A549 (cell line): ENCODE measurements around the gene P2RX4. TPM values are rescaled to one million over a fixed set of nuclear protein-coding genes. Genes with fewer than 3 reads are reported as not detected.

Source experiments
- ATAC-seq, 2 experiments: fragments of 200-7000 bp in 1 of 2; fragments of >200 bp in 1 of 2; cut with Nextera tagmentation in 1 of 2; cut with Tn5 transposase in 1 of 2; 3 replicates each; pipeline versions ENCODE4 v1.8.0 to v1.9.1; 2018 to 2020; ENCODE audit warnings: mild to moderate bottlenecking in 1 of 2, moderate library complexity in 1 of 2
- CTCF ChIA-PET: fragments of 300-600 bp; sonication (Branson Sonifier 250); formaldehyde crosslinking; extraction: SDS; loops from one replicate; lab custom pipeline; 2021; ENCODE audit warnings: antibody characterized with exemption, inconsistent platforms; lab: Yijun Ruan, JAX
- POLR2A ChIA-PET: fragments of 350-600 bp; formaldehyde crosslinking; extraction: SDS; loops from one replicate; lab custom pipeline; 2021; ENCODE audit warnings: antibody characterized with exemption, inconsistent platforms; lab: Yijun Ruan, JAX
- DNase-seq, 2 experiments: peaks; one replicate each; pipeline versions ENCODE4 v3.0.0 to v3.0.0-alpha.2; 2011 to 2016; ENCODE audit warnings: low read depth in 1 of 2, low spot score in 1 of 2
- FAIRE-seq: peaks from 2 replicates; lab custom pipeline; 2011; peaks lifted over from hg19 to GRCh38; lab: Jason Lieb, UNC
- H3K27ac ChIP-seq, 2 experiments: fragments of >200 bp; sonication (Bioruptor Twin); formaldehyde crosslinking; 3 replicates each; pipeline ENCODE4 v1.5.1; 2016 to 2017
- H3K4me1 ChIP-seq: fragments of >200 bp; sonication (Bioruptor Twin); formaldehyde crosslinking; 3 replicates; pipeline ENCODE4 v1.6.1; 2016
- H3K4me2 ChIP-seq: fragments of >200 bp; sonication (Bioruptor Twin); formaldehyde crosslinking; 3 replicates; pipeline ENCODE4 v1.6.1; 2016
- H3K4me3 ChIP-seq: fragments of >200 bp; sonication (Bioruptor Twin); formaldehyde crosslinking; 3 replicates; pipeline ENCODE4 v1.5.1; 2016
- H3K9me3 ChIP-seq: fragments of >200 bp; sonication (Bioruptor Twin); formaldehyde crosslinking; 3 replicates; pipeline ENCODE4 v1.6.1; 2016
- CBX8 ChIP-seq: fragments of 200-600 bp; sonication (generic); IDR thresholded peaks from 2 replicates; pipeline ENCODE4 v1.6.1; 2016
- CEBPB ChIP-seq, 2 experiments: fragments of >200 bp in 1 of 2; sonication (Bioruptor Twin) in 1 of 2; formaldehyde crosslinking in 1 of 2; IDR thresholded peaks; 2 replicates each; pipeline ENCODE4 v1.6.1; 2012 to 2016
- CHD4 ChIP-seq: fragments of 200-600 bp; sonication (generic); IDR thresholded peaks from 2 replicates; pipeline ENCODE4 v1.6.1; 2016; ENCODE audit warnings: antibody characterized with exemption, mild to moderate bottlenecking, borderline replicate concordance
- E2F6 ChIP-seq: IDR thresholded peaks from 2 replicates; pipeline ENCODE4 v1.6.1; 2012; ENCODE audit warnings: low read depth, borderline replicate concordance
- ESRRA ChIP-seq: fragments of 150-350 bp; IDR thresholded peaks from 2 replicates; pipeline ENCODE4 v1.6.1; 2014; ENCODE audit warnings: mild to moderate bottlenecking, low read length, borderline replicate concordance
- FOSL2 ChIP-seq, 2 experiments: fragments of 450-650 bp in 1 of 2; fragments of >200 bp in 1 of 2; sonication (Bioruptor Twin) in 1 of 2; formaldehyde crosslinking; IDR thresholded peaks; 2 replicates each; pipeline versions ENCODE4 v1.5.0 to v1.6.1; 2016 to 2020; ENCODE audit warnings: mild to moderate bottlenecking in 1 of 2, moderate library complexity in 1 of 2
- FOXS1 ChIP-seq: fragments of 250-450 bp; sonication (Bioruptor Pico); IDR thresholded peaks from 2 replicates; pipeline ENCODE4 v1.5.0; 2020; ENCODE audit warnings: mild to moderate bottlenecking, moderate library complexity
- HDAC2 ChIP-seq: fragments of 200-600 bp; sonication (generic); IDR thresholded peaks from 2 replicates; pipeline ENCODE4 v1.6.1; 2016
- HMGXB4 ChIP-seq: fragments of 250-450 bp; sonication (Bioruptor Pico); IDR thresholded peaks from 2 replicates; pipeline ENCODE4 v1.5.0; 2021; ENCODE audit warnings: mild to moderate bottlenecking, moderate library complexity, borderline replicate concordance
- HOXB13 ChIP-seq: fragments of 250-450 bp; sonication (Bioruptor Pico); IDR thresholded peaks from 2 replicates; pipeline ENCODE4 v1.5.0; 2020; ENCODE audit warnings: low read depth, mild to moderate bottlenecking, moderate library complexity
- HOXB5 ChIP-seq: fragments of 250-450 bp; sonication (Bioruptor Pico); IDR thresholded peaks from 2 replicates; pipeline ENCODE4 v1.5.0; 2020; ENCODE audit warnings: mild to moderate bottlenecking, moderate library complexity
- MAFK ChIP-seq: fragments of 450-650 bp; IDR thresholded peaks from 2 replicates; pipeline ENCODE4 v1.6.1; 2014; ENCODE audit not compliant: partially characterized antibody
- MYC ChIP-seq: IDR thresholded peaks from 2 replicates; pipeline ENCODE4 v1.6.1; 2012; ENCODE audit warnings: mild to moderate bottlenecking, inconsistent platforms, low read length, improper control_type of control experiment, borderline replicate concordance
- PBX3 ChIP-seq: IDR thresholded peaks from 2 replicates; pipeline ENCODE4 v1.6.1; 2012
- REST ChIP-seq: fragments of 200-600 bp; sonication (generic); IDR thresholded peaks from 2 replicates; pipeline ENCODE4 v1.6.1; 2016; ENCODE audit warnings: antibody characterized with exemption, mild to moderate bottlenecking, moderate library complexity
- RFX5 ChIP-seq: fragments of 450-650 bp; IDR thresholded peaks from 2 replicates; pipeline ENCODE4 v1.7.1; 2014; ENCODE audit warnings: antibody characterized with exemption, mild to moderate bottlenecking, moderate library complexity
- WGBS: methylation state at CpG from one replicate; pipeline ENCODE4 v1.1.6; 2017; ENCODE audit errors: missing lambda C conversion rate; 5-methylcytosine and 5-hydroxymethylcytosine counted together
- polyA plus RNA-seq, 4 experiments: library from polyadenylated mRNA; depleted of rRNA in 3 of 4; stranded (reverse); fragments of >200 nt; fragmentation: RNase III in 1 of 4; extraction: RNeasy Plus Mini Kit Qiagen cat#74134 plus additional on column Dnase treatment in 1 of 4; gene quantifications; 2 replicates in 3 of 4; 3 replicates in 1 of 4; pipeline ENCODE4 v1.2.3, GENCODE V29; 2011 to 2017

Gene P2RX4
- polyA plus RNA-seq, 2 of the 4 experiments (the other 2 are of a cell fraction) = 16.0 to 27.5 TPM

- TF ChIP-seq E2F6 = no peak
- no peak for TF ChIP-seq HOXB13 (CRISPR knock-in tag)
- TF ChIP-seq, all 56 proteins: peak for 0
Observed at GRCh38 chr12:121267822-121268221, 57.9 kb downstream of the P2RX4 start (continued).

- Histone ChIP-seq H3K27ac (no peak overlapping the region), H3K4me1 (peaks cover 9% of the 10 kb centered on the region), H3K9me3 (no peaks in the 10 kb centered on the region), H3K4me2 (no peak overlapping the region), H3K4me3 (no peak overlapping the region)
- CTCF ChIA-PET = interaction anchor here (1.3 to 1.8 kb wide), 2 partner anchors 22 to 43 kb away, joined by 4 to 7 read pairs; partner anchors contain the start of gene CAMKK2
- FAIRE-seq (no peak), DNase-seq (no peak), ATAC-seq (no peak)
- TF ChIP-seq MAFK (no peak), MYC (no peak), CHD4 (no peak), RFX5 (no peak), CEBPB (IDR thresholded peaks at IDR 0.05) (no peak), FOXS1 (CRISPR knock-in tag) (no peak), ESRRA (no peak), CBX8 (no peak), HOXB5 (CRISPR knock-in tag) (no peak), REST (no peak), HMGXB4 (CRISPR knock-in tag) (no peak), PBX3 (no peak), HDAC2 (no peak), FOSL2 (IDR thresholded peaks at IDR 0.05) (no peak), FOSL2 (CRISPR knock-in tag; IDR thresholded peaks at IDR 0.05) (no peak)
- POLR2A ChIA-PET = no interaction called here
- 92% methylated on average over 14 of the region's 14 CpGs for WGBS
Observed at GRCh38 chr12:121273364-121273896, 63.5 kb downstream of the P2RX4 start.
